Activated CD4-positive, CD25-positive, alpha-beta regulatory T cell treated with anti-CD3 and anti-CD28 coated beads, Interleukin-2, amount 50 U/mL, for 72 hours (primary cell): ENCODE data around the gene SHC4.
"Not testable (repeated sequence)": the region's sequence is repeated elsewhere in the genome, so short reads cannot be mapped to it uniquely, and the experiment has no call there.

Experiments
- DNase-seq: peaks from one replicate; pipeline ENCODE4 v3.0.0; 2021

The SHC4 gene

GRCh38 chr15:48828906-48829305, 134.8 kb downstream of the SHC4 start:
- DNase-seq = no peak

- DNase-seq = no peak
These were observed 135.2 kb downstream of the SHC4 start for GRCh38 chr15:48828471-48828870.

GRCh38 chr15:48825075-48825474, 138.6 kb downstream of the SHC4 start:
- DNase-seq = no peak

- DNase-seq = no peak
These were observed 140.0 kb downstream of the SHC4 start for GRCh38 chr15:48823706-48824105.

- DNase-seq = no peak
These were observed 140.5 kb downstream of the SHC4 start for GRCh38 chr15:48823237-48823636.

- DNase-seq = no peak
These were observed 149.4 kb downstream of the SHC4 start for GRCh38 chr15:48814286-48814685.

GRCh38 chr15:48811325-48811958, 152.3 kb downstream of the SHC4 start:
- no peak for DNase-seq

- peak; percentile 96 for DNase-seq
These were observed 153.1 kb downstream of the SHC4 start, which contains the start of gene CEP152 for GRCh38 chr15:48810414-48811324. TSS of gene CEP152 (minus strand) at chr15:48811069. CDS start at chr15:48805649, 5,420 bp downstream.

- DNase-seq = no peak
These were observed 157.6 kb downstream of the SHC4 start for GRCh38 chr15:48806151-48806550.

GRCh38 chr15:48805591-48805990, 158.1 kb downstream of the SHC4 start:
- no peak for DNase-seq

- DNase-seq = no peak
These were observed 159.8 kb downstream of the SHC4 start for GRCh38 chr15:48803877-48804276.

GRCh38 chr15:48802867-48803266, 160.9 kb downstream of the SHC4 start:
- DNase-seq = no peak

GRCh38 chr15:48802257-48802656, 161.5 kb downstream of the SHC4 start:
- no peak for DNase-seq

- no peak for DNase-seq
These were observed 162.8 kb downstream of the SHC4 start for GRCh38 chr15:48800811-48801455.

GRCh38 chr15:48800245-48800644, 163.5 kb downstream of the SHC4 start:
- no peak for DNase-seq

GRCh38 chr15:48798319-48798718, 165.4 kb downstream of the SHC4 start:
- DNase-seq = no peak

- no peak for DNase-seq
These were observed 166.8 kb downstream of the SHC4 start for GRCh38 chr15:48796930-48797329.

GRCh38 chr15:48796521-48796920, 167.2 kb downstream of the SHC4 start:
- DNase-seq = no peak

GRCh38 chr15:48795901-48796300, 167.8 kb downstream of the SHC4 start:
- no peak for DNase-seq

GRCh38 chr15:48794697-48795134, 169.0 kb downstream of the SHC4 start:
- no peak for DNase-seq

GRCh38 chr15:48792408-48792807, 171.3 kb downstream of the SHC4 start:
- DNase-seq = no peak

- DNase-seq = not testable (repeated sequence)
These were observed 173.1 kb downstream of the SHC4 start for GRCh38 chr15:48790466-48791115.

GRCh38 chr15:48785712-48786111, 178.0 kb downstream of the SHC4 start:
- DNase-seq = no peak
